GM12891 (cell line): ENCODE measurements around the gene KRTAP4-16.
"Not testable (repeated sequence)": the region's sequence is repeated elsewhere in the genome, so short reads cannot be mapped to it uniquely, and the experiment has no call there.

ENCODE experiments used
- POLR2A ChIP-seq: IDR thresholded peaks from 2 replicates; pipeline ENCODE4 v1.6.1; 2011; ENCODE audit warnings: low read depth, low read length, control low read depth
- POLR2AphosphoS5 ChIP-seq: IDR thresholded peaks from 2 replicates; pipeline ENCODE4 v1.6.1; 2011; ENCODE audit warnings: low read depth, low read length, control low read depth
- TAF1 ChIP-seq: IDR thresholded peaks from 2 replicates; pipeline ENCODE4 v1.6.1; 2011; ENCODE audit warnings: low read depth, low read length, control low read depth

DNA sequence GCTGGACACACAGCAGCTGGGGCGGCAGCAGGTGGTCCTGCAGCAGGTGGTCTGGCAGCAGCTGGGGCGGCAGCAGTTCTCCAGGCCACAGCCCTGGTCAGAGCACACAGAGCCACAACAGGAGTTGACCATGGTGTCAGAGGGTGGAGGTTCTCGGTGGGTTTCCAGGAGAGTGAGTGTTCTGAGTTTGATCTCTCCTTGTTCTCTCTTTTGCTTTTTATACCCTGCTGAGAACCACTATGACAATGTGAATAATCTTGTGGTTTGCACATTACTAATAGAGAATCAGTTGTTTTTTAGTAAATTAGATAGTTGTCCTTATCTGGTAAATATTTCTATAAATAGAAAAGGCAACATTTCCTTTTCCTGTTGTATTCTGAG is 22.0 kb upstream of the KRTAP4-16 start, which contains the start of gene KRTAP4-12:
- not testable (repeated sequence) for TF ChIP-seq POLR2A, POLR2AphosphoS5, TAF1
